ENCODE measurements around the gene FOXD4L3.
"Not testable (repeated sequence)": the region's sequence is repeated elsewhere in the genome, so short reads cannot be mapped to it uniquely, and the experiment has no call there.

- not testable (repeated sequence) for TF ChIP-seq CTCF (IDR thresholded peaks at IDR 0.05; ENCODE audit: insufficient read depth, low read depth, low read length); EZH2 (IDR thresholded peaks at IDR 0.05; ENCODE audit: insufficient read depth, low read length)
These were observed 29.5 kb downstream of the FOXD4L3 start for GRCh38 chr9:68332122-68332521.

Measured in astrocyte (in vitro differentiated cells and primary cell).